HEK293T (cell line): ENCODE results near the gene NT5DC2.

Experiments
- BHLHE40 ChIP-seq: fragments of 450-650 bp; IDR thresholded peaks from 2 replicates; pipeline ENCODE4 v1.6.1; 2016; ENCODE audit warnings: mild to moderate bottlenecking, moderate library complexity, borderline replicate concordance
- ELF4 ChIP-seq: fragments of 450-650 bp; IDR thresholded peaks from 2 replicates; pipeline ENCODE4 v1.6.1; 2017; ENCODE audit warnings: antibody characterized with exemption
- FOXA1 ChIP-seq: fragments of 450-650 bp; IDR thresholded peaks from 2 replicates; pipeline ENCODE4 v1.6.1; 2016; ENCODE audit warnings: mild to moderate bottlenecking
- FOXK2 ChIP-seq: fragments of 450-650 bp; IDR thresholded peaks from 2 replicates; pipeline ENCODE4 v1.6.1; 2016; ENCODE audit warnings: mild to moderate bottlenecking
- FOXM1 ChIP-seq: fragments of 450-650 bp; IDR thresholded peaks from 2 replicates; pipeline ENCODE4 v1.6.1; 2017; ENCODE audit warnings: mild to moderate bottlenecking, borderline replicate concordance
- LEF1 ChIP-seq: fragments of 450-650 bp; IDR thresholded peaks from 2 replicates; pipeline ENCODE4 v1.6.1; 2017; ENCODE audit warnings: mild to moderate bottlenecking, borderline replicate concordance
- NFRKB ChIP-seq: fragments of 450-650 bp; IDR thresholded peaks from 2 replicates; pipeline ENCODE4 v1.6.1; 2016; ENCODE audit warnings: mild to moderate bottlenecking, moderate library complexity
- SP1 ChIP-seq: fragments of 450-650 bp; IDR thresholded peaks from 2 replicates; pipeline ENCODE4 v1.6.1; 2017
- SUZ12 ChIP-seq: fragments of 450-650 bp; IDR thresholded peaks from 2 replicates; pipeline ENCODE4 v1.6.1; 2016; ENCODE audit warnings: mild to moderate bottlenecking
- TF ChIP-seq, protein P1 (sequence below): fragments of 450-650 bp; IDR thresholded peaks from 2 replicates; pipeline ENCODE4 v1.6.1; 2016

DNA sequence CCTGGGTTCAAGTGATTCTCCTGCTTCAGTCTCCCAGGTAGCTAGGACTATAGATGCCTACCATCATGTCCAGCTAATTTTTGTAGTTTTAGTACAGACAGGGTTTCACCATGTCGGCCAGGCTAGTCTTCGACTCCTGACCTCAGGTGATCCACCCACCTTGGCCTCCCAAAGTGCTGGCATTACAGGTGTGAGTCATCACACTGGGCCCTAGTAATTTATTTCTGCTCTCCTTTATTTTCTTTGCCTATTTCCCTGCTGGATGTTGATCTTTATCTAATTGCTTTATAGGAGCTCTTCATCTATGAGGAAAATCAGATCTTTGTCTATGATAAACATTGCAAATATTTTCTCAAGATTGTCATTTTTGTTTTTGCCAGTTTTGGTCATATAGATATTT, 34.4 kb upstream of the NT5DC2 start:
- TF ChIP-seq FOXM1 (no peak), SP1 (no peak), BHLHE40 (no peak), SUZ12 (no peak), FOXK2 (no peak), FOXA1 (no peak), NFRKB (no peak), ELF4 (no peak), LEF1 (no peak)
- TF ChIP-seq, protein P1, sequence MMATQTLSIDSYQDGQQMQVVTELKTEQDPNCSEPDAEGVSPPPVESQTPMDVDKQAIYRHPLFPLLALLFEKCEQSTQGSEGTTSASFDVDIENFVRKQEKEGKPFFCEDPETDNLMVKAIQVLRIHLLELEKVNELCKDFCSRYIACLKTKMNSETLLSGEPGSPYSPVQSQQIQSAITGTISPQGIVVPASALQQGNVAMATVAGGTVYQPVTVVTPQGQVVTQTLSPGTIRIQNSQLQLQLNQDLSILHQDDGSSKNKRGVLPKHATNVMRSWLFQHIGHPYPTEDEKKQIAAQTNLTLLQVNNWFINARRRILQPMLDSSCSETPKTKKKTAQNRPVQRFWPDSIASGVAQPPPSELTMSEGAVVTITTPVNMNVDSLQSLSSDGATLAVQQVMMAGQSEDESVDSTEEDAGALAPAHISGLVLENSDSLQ, result no peak
